Prostate gland (tissue), 2 donors: ENCODE data around the gene MTURN. TPM values are rescaled to one million over a fixed set of nuclear protein-coding genes. Genes with fewer than 3 reads are reported as not detected.

ENCODE experiments used
- DNase-seq: peaks from one replicate; pipeline ENCODE4 v3.0.0-alpha.2; 2019; ENCODE audit warnings: low spot score
- H3K27ac ChIP-seq, 2 donors: fragments of 200-600 bp; sonication (generic); 2 replicates each; pipeline ENCODE4 v1.5.1; 2017 to 2019
- H3K27me3 ChIP-seq: fragments of 200-600 bp; sonication (generic); replicated peaks from 2 replicates; pipeline ENCODE4 v1.5.1; 2019; ENCODE audit not compliant: insufficient read depth
- H3K36me3 ChIP-seq, 2 donors: fragments of 200-600 bp; sonication (generic); 1 replicate in 1 of 2; 2 replicates in 1 of 2; pipeline versions ENCODE4 v1.5.1 to v1.8.1; 2017 to 2019
- H3K4me1 ChIP-seq: fragments of 200-600 bp; sonication (generic); replicated peaks from 2 replicates; pipeline ENCODE4 v1.5.1; 2019
- H3K4me3 ChIP-seq, 2 donors: fragments of 200-600 bp; sonication (generic); 2 replicates each; pipeline ENCODE4 v1.5.1; 2017 to 2019
- H3K9me3 ChIP-seq: fragments of 200-600 bp; sonication (generic); 2 replicates; pipeline ENCODE4 v1.5.1; 2017
- CTCF ChIP-seq, 4 experiments: fragments of 200-600 bp in 2 of 4; fragments of 450-650 bp in 2 of 4; sonication (generic) in 2 of 4; IDR thresholded peaks; 1 replicate in 3 of 4; 2 replicates in 1 of 4; pipeline ENCODE4 v1.5.1; 2016 to 2019; ENCODE audit warnings: antibody characterized with exemption in 4 of 4, mild to moderate bottlenecking in 2 of 4, moderate library complexity in 2 of 4
- POLR2A ChIP-seq: fragments of 450-650 bp; IDR thresholded peaks from one replicate; pipeline ENCODE4 v1.6.1; 2016; ENCODE audit warnings: antibody characterized with exemption, mild to moderate bottlenecking
- POLR2AphosphoS5 ChIP-seq: sonication (generic); formaldehyde crosslinking; IDR thresholded peaks from one replicate; pipeline ENCODE4 v1.6.1; 2017; ENCODE audit warnings: antibody characterized with exemption
- WGBS: methylation state at CpG from one replicate; pipeline ENCODE4 v1.1.5; 2018; 5-methylcytosine and 5-hydroxymethylcytosine counted together
- intact Hi-C: fragments of 100-400 bp; cut with DNase I; formaldehyde crosslinking; loops from one replicate; pipeline ENCODE4 v1.14.2; 2022
- total RNA-seq, 2 donors: library from RNA; depleted of rRNA; stranded (reverse); fragments of >200 nt; gene quantifications; one replicate each; pipeline ENCODE4 v1.1.0, GENCODE V29; 2016

Gene MTURN
- total RNA-seq, 2 donors from 2014 or later: 22.6 to 26.9 TPM

GRCh38 chr7:30199271-30199670, 64.5 kb downstream of the MTURN start:
- Histone ChIP-seq H3K27ac (no peak overlapping the region), H3K27me3 (no peaks in the 10 kb centered on the region), H3K9me3 (no peaks in the 10 kb centered on the region), H3K36me3 (no peaks in the 10 kb centered on the region), H3K4me3 (no peak overlapping the region), H3K4me1 (no peaks in the 10 kb centered on the region)
- no peak for DNase-seq
- intact Hi-C loops: no loop called here
- 98% methylated on average over 3 of the region's 3 CpGs for WGBS
- TF ChIP-seq POLR2A (no peak), POLR2AphosphoS5 (no peak), CTCF (IDR thresholded peaks at IDR 0.05) (no peak)

GRCh38 chr7:30200591-30200990, 65.8 kb downstream of the MTURN start:
- H3K27ac ChIP-seq: no peak overlapping the region
- H3K4me3 ChIP-seq: no peak overlapping the region

GRCh38 chr7:30201161-30201666, 66.4 kb downstream of the MTURN start:
- H3K36me3 ChIP-seq: no peaks in the 10 kb centered on the region
- no peak overlapping the region for H3K4me3 ChIP-seq
- no peaks in the 10 kb centered on the region for H3K4me1 ChIP-seq
- WGBS: 60% methylated on average over 5 of the region's 5 CpGs
- H3K9me3 ChIP-seq: no peaks in the 10 kb centered on the region
- H3K27me3 ChIP-seq: no peaks in the 10 kb centered on the region
- no peak overlapping the region for H3K27ac ChIP-seq
- intact Hi-C loops: no loop called here
- no peak for DNase-seq
- TF ChIP-seq CTCF (IDR thresholded peaks at IDR 0.05) (no peak), POLR2A (no peak), POLR2AphosphoS5 (no peak)

More at GRCh38 chr7:30200591-30200990, 65.8 kb downstream of the MTURN start:
- TF ChIP-seq POLR2AphosphoS5 (no peak), POLR2A (no peak), CTCF (IDR thresholded peaks at IDR 0.05) (no peak)
- DNase-seq: no peak
- intact Hi-C loops: no loop called here
- no peaks in the 10 kb centered on the region for H3K27me3 ChIP-seq
- no peaks in the 10 kb centered on the region for H3K36me3 ChIP-seq
- WGBS: 28% methylated on average over 2 of the region's 2 CpGs
- no peaks in the 10 kb centered on the region for H3K9me3 ChIP-seq
- H3K4me1 ChIP-seq: no peaks in the 10 kb centered on the region

- 89% methylated on average over 2 of the region's 2 CpGs for WGBS
- Histone ChIP-seq H3K4me3 (no peak overlapping the region), H3K27ac (no peak overlapping the region), H3K36me3 (no peaks in the 10 kb centered on the region), H3K9me3 (no peaks in the 10 kb centered on the region), H3K4me1 (no peaks in the 10 kb centered on the region), H3K27me3 (no peaks in the 10 kb centered on the region)
- no peak for DNase-seq
- intact Hi-C loops: no loop called here
- TF ChIP-seq CTCF (IDR thresholded peaks at IDR 0.05) (no peak), POLR2A (no peak), POLR2AphosphoS5 (no peak)
These were observed 67.1 kb downstream of the MTURN start for GRCh38 chr7:30201921-30202320.

- H3K36me3 ChIP-seq: no peaks in the 10 kb centered on the region
- H3K27ac ChIP-seq: no peak overlapping the region
- TF ChIP-seq POLR2AphosphoS5 (no peak), CTCF (IDR thresholded peaks at IDR 0.05) (no peak), POLR2A (no peak)
- no peaks in the 10 kb centered on the region for H3K27me3 ChIP-seq
- H3K9me3 ChIP-seq: no peaks in the 10 kb centered on the region
- DNase-seq: no peak
- 59% methylated on average over 3 of the region's 3 CpGs for WGBS
- H3K4me1 ChIP-seq: no peaks in the 10 kb centered on the region
- H3K4me3 ChIP-seq: no peak overlapping the region
- intact Hi-C loops: no loop called here
These were observed 67.9 kb downstream of the MTURN start for GRCh38 chr7:30202671-30203070.
